ENCODE data around the gene PXYLP1.
"Not testable (repeated sequence)": the region's sequence is repeated elsewhere in the genome, so short reads cannot be mapped to it uniquely, and the experiment has no call there.

Gene PXYLP1

DNA sequence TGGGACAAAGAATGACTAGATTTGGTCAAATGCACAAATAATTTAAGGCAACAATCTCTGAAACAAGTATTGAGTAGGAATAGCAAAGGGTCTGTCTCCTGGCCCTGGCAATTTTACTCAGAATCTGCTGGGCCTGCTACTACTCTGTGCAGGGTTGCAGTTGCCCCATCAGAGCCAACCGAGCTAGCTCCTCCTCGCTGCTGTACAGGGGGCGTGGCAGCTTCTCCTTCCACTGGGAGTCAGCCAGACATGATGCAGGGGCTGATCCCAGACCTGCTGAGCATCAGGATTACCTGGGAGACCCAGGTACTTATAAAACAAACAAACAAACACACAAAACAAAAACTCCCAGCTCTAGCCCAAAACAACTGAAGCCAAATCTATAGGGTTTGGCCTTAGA, 30.5 kb upstream of the PXYLP1 start:
- TF ChIP-seq CTCF (conservative IDR thresholded peaks at IDR 0.05; ENCODE audit: low read depth, low read length), result no peak
- H3K4me3 ChIP-seq (ENCODE audit: low read length), result no peak overlapping the region
- no peak for DNase-seq (ENCODE audit: low read depth)

GRCh38 chr3:141202682-141203081, 28.9 kb upstream of the PXYLP1 start:
- H3K4me3 ChIP-seq (ENCODE audit: low read length), result no peak overlapping the region
- TF ChIP-seq CTCF (conservative IDR thresholded peaks at IDR 0.05; ENCODE audit: low read depth, low read length), result no peak
- no peak for DNase-seq (ENCODE audit: low read depth)

DNA sequence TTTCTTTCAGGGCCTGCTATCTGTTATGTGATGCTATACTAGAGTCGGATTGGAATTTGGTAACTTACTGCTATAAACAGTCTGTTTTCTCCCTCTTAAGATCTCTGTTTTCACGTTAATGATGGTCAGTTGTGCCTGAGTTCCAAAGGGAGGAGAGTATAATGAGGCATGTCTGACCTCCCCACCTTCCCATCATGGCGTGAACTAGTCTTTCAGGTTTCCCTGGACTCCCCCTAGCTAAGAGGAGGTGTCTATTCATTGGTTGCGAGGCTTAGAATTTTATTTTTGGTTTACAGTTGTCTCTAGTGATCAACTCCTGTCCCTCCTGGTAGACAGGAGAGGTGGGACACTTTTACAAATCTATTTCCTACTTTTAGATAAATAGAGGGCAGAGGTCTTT, 27.8 kb upstream of the PXYLP1 start:
- DNase-seq (ENCODE audit: low read depth), result no peak
- TF ChIP-seq CTCF (conservative IDR thresholded peaks at IDR 0.05; ENCODE audit: low read depth, low read length), result no peak
- H3K4me3 ChIP-seq (ENCODE audit: low read length), result no peak overlapping the region

DNA sequence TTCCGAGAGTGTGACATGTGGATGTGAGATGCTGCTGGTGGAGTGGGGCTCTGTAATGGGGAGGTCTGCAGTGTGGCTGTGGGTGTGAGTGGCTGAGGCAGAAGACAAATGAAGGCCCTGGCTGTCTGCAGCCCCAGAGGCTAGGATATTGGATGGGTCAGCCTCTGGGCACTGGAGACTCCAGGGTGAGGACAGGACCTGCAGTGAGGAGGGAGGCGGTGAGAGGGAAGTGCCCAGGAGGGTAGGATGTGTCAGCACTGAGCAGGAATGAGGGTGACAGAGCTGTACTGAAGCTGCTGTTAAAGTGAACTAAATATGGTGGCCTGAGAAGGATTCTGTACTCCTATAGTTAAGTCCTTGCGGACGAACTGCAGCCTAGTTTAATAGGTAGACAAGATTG, 27.3 kb upstream of the PXYLP1 start:
- TF ChIP-seq CTCF (conservative IDR thresholded peaks at IDR 0.05; ENCODE audit: low read depth, low read length), result no peak
- H3K4me3 ChIP-seq (ENCODE audit: low read length), result no peak overlapping the region
- DNase-seq (ENCODE audit: low read depth), result no peak

DNA sequence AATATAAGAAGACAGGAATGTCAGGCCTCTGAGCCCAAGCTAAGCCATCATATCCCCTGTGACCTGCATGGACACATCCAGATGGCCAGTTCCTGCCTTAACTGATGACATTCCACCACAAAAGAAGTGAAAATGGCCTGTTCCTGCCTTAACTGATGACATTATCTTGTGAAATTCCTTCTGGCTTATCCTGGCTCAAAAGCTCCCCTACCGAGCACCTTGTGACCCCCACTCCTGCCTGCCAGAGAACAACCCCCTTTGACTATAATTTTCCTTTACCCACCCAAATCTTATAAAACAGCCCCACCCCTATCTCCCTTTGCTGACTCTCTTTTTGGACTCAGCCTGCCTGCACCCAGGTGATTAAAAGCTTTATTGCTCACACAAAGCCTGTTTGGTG, 20.3 kb upstream of the PXYLP1 start:
- H3K4me3 ChIP-seq (ENCODE audit: low read length); DNase-seq (ENCODE audit: low read depth): not testable (repeated sequence)

DNA sequence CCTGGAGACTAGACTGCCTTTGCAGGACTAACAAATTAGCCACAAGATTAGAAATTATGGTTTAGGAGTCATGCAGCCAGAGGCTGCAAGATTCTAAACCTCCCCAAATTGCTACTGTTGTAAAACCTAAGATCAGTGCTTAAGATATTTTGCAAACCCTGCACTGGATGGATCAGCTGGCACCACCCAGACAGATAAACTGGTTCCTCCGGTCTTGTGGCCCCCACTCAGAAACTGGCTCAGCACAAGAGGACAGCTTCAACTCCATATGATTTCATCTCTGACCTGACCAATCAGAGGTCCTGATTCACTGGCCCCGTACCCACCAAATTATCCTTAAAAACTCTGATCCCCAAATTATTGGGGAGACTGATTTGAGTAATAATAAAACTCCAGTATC, 19.5 kb upstream of the PXYLP1 start:
- TF ChIP-seq CTCF (conservative IDR thresholded peaks at IDR 0.05; ENCODE audit: low read depth, low read length), result no peak
- no peak overlapping the region for H3K4me3 ChIP-seq (ENCODE audit: low read length)
- DNase-seq (ENCODE audit: low read depth), result no peak

GRCh38 chr3:141212555-141212954, 19.1 kb upstream of the PXYLP1 start:
- H3K4me3 ChIP-seq (ENCODE audit: low read length), result no peak overlapping the region
- DNase-seq (ENCODE audit: low read depth), result no peak
- TF ChIP-seq CTCF (conservative IDR thresholded peaks at IDR 0.05; ENCODE audit: low read depth, low read length), result no peak

GRCh38 chr3:141216975-141217374, 14.7 kb upstream of the PXYLP1 start:
- DNase-seq (ENCODE audit: low read depth), result no peak
- no peak for TF ChIP-seq CTCF (conservative IDR thresholded peaks at IDR 0.05; ENCODE audit: low read depth, low read length)
- no peak overlapping the region for H3K4me3 ChIP-seq (ENCODE audit: low read length)

Measured in retinal pigment epithelial cell (primary cell).